NAMALWA (cell line): ENCODE results near the gene SDE2.
"Not testable (repeated sequence)": the region's sequence is repeated elsewhere in the genome, so short reads cannot be mapped to it uniquely, and the experiment has no call there.

Experiments
- DNase-seq: peaks from one replicate; pipeline ENCODE4 v3.0.0-alpha.2; 2015; ENCODE audit warnings: low spot score

SDE2 gene

DNA sequence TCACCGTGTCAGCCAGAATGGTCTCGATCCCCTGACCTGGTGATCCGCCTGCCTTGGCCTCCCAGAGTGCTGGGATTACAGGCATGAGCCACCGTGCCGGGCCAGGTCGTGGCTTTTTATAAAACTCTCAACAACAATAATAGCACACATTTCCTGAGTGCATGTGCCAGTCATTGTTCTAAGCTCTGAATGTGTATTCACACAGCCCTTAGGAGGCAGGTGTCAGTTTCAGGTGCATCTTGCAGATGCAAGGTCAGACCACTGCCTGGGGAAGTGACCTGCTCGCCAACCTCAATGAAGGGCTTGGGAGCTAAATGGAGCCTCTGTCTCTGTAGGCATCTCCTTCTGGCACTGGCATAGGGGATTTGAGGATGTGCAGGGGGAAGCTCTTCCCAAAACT lies 56.6 kb downstream of the SDE2 start:
- DNase-seq, result no peak

GRCh38 chr1:225941942-225942222 lies 57.3 kb downstream of the SDE2 start:
- no peak for DNase-seq

DNA sequence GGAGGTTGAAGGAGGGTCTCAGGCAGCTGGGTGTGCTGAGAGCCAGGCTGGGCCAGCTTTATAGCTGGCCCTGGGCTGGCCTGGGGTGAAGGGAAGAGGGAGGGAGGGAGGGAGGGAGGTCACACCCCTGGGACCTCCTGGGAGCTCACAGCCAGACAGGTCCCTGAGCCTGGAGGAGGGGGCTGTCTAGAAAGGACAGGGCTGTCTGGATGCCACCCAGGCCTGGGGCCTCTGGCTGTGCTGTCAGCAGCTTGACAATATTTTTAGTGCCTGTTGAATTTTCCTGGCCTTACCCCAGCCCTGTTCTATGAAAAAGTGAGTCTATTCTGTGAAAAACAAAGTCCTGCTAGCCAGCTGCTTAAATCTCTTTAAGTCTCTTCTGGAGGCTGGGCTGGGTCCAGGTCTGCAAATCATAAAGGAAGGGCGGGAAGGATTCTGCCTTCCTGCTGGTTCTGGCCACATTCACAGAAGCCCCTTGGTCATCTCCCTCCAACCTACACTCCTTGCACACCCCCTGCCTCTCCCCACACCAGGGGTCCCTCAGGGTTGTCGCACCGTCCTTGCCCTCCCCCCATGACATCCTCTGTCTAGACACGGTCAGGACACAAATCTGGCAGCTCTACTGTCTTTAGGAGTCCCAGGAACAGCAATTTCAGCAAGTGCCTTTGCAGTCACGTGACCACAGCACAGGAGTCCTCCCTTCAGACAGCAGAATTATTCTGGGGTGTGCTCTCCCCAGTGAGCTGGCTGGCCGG lies 57.8 kb downstream of the SDE2 start, which contains the start of gene LEFTY2:
Gene LEFTY2 (minus strand): TSS at position 34 of the 755 bp plus-strand sequence. CDS start 80 bp downstream, outside the sequence.
- DNase-seq, result no peak

GRCh38 chr1:225940385-225941151 lies 58.6 kb downstream of the SDE2 start:
- no peak for DNase-seq

DNA sequence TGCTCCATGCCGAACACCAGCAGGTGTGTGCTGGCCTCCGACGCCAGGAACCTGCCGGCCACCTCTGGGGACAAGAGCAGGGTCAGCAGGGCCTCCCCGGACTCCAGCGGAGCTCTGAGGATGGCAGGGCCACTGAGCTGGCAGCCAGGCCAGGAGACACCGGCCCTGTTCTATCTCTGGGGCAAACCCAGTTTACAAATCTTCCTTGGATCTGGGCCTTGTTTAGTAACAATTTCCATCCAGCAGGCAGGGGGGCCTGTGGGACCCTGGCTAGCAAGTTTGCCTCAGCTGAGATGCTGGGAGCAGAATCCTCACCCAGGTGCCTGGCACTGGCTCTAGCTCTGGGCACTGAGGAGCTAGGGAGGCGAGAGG lies 59.2 kb downstream of the SDE2 start:
- not testable (repeated sequence) for DNase-seq

GRCh38 chr1:225939097-225939938 lies 59.8 kb downstream of the SDE2 start:
- not testable (repeated sequence) for DNase-seq

DNA sequence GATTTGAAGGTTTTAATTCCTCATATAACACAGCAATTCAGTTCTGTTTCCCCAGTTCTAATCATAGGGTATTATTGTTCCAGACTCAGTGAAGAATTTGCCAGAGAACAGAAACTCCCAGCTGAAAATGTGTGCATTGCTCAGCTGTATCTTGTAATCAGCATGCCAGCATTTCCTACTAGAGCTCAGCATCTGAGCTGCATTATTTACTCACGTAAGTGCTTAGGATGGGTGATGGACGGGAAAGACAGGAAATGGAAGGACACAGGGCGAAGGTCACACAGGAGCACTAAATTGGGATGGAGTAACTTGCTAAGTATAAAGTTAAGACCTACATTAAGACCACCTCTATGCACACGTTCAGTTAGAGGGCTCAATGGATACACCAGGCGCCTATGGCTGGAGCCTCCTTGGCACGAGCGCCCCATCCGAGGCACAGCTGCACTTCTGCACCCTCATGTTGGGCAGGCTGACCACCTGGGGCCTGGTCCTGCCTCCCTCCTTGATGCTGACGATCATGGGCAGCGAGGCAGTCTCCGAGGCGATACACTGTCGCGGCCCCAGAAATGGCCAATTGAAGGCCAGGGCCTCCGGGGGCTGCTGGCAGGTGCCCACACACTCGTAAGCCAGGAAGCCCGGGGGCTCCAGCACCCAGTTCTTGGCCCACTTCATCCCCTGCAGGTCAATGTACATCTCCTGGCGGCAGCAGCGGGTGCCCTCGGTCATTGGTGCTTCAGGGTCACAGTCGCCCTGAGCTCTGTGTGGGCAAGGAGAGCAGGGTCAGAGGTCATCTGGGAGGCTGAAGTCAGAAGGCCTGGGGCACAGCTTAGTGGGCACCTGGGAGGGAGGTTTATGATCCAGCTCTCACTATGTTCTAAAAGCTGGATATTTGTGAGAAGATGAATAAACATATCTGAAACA lies 61.8 kb downstream of the SDE2 start:
- DNase-seq, result no peak

GRCh38 chr1:225936523-225936922 lies 62.6 kb downstream of the SDE2 start:
- no peak for DNase-seq

DNA sequence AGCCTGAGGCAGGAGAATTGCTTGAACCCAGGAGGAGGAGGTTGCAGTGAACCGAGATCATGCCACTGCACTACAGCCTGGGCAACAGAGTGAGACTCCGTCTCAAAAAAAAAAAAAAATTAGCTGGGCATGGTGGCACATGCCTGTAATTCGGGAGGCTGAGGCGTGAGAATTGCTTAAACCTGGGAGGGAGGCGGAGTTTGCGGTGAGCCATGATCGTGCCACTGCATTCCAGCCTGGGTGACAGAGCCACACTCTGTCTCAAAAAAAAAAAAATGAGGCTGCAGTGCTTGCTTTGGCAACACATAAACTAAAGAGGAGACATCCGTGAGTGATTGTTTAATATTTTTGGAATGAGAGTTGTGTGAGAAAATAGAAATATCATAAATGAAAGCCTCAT lies 63.1 kb downstream of the SDE2 start:
- DNase-seq, result not testable (repeated sequence)

DNA sequence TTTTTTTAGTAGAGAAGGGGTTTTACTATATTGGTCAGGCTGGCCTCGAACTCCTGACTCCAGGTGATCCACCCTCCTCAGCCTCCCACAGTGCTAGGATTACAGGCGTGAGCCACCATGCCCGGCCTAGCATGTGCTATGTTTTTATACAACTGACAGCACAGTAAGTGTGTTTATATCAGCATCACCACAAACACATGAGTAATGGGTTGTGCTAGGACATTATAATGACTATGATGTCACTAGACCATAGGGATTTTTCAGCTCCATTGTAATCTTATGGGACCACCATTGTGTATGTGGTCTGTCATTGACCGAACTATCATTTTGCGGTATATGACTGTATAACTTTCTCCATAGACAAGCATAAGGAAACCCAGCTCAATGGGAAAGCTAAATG lies 64.4 kb downstream of the SDE2 start:
- no peak for DNase-seq

DNA sequence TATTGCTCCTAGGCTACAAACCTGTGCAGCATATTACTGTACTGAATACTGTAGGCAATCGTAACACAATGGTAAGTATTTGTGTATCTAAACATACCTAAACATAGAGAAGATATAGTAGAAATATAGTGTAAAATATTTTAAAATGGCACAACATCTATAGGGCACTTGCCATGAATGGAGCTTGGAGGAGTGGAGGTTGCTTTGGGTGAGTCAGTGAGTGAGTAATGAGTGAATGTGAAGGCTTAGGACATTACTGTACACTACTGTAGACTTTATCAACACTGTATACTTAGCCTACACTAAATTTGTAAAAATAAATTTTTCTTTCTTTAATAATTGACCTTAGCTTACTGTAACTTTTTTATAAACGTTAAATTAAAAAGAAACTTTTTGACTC lies 66.1 kb downstream of the SDE2 start:
- no peak for DNase-seq
